HG03558 (cell line): Measurements from ENCODE around the gene PPP1R13L.

ENCODE experiments used
- ATAC-seq: cut with Tn5 transposase; IDR thresholded peaks from one replicate; pipeline ENCODE4 v1.9.1; 2021; ENCODE audit warnings: moderate number of reproducible peaks; ENCODE audit not compliant: unreplicated experiment; ENCODE audit errors: extremely low read depth

The PPP1R13L gene, protein sequence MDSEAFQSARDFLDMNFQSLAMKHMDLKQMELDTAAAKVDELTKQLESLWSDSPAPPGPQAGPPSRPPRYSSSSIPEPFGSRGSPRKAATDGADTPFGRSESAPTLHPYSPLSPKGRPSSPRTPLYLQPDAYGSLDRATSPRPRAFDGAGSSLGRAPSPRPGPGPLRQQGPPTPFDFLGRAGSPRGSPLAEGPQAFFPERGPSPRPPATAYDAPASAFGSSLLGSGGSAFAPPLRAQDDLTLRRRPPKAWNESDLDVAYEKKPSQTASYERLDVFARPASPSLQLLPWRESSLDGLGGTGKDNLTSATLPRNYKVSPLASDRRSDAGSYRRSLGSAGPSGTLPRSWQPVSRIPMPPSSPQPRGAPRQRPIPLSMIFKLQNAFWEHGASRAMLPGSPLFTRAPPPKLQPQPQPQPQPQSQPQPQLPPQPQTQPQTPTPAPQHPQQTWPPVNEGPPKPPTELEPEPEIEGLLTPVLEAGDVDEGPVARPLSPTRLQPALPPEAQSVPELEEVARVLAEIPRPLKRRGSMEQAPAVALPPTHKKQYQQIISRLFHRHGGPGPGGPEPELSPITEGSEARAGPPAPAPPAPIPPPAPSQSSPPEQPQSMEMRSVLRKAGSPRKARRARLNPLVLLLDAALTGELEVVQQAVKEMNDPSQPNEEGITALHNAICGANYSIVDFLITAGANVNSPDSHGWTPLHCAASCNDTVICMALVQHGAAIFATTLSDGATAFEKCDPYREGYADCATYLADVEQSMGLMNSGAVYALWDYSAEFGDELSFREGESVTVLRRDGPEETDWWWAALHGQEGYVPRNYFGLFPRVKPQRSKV

GRCh38 chr19:45404557-45405434 lies at the start of gene PPP1R13L:
TSS of gene PPP1R13L (minus strand) at chr19:45405069. CDS start at chr19:45398318, 6,751 bp downstream.
- no peak for ATAC-seq

GRCh38 chr19:45451850-45452387 lies 47.0 kb upstream of the PPP1R13L start:
- ATAC-seq, result no peak

DNA sequence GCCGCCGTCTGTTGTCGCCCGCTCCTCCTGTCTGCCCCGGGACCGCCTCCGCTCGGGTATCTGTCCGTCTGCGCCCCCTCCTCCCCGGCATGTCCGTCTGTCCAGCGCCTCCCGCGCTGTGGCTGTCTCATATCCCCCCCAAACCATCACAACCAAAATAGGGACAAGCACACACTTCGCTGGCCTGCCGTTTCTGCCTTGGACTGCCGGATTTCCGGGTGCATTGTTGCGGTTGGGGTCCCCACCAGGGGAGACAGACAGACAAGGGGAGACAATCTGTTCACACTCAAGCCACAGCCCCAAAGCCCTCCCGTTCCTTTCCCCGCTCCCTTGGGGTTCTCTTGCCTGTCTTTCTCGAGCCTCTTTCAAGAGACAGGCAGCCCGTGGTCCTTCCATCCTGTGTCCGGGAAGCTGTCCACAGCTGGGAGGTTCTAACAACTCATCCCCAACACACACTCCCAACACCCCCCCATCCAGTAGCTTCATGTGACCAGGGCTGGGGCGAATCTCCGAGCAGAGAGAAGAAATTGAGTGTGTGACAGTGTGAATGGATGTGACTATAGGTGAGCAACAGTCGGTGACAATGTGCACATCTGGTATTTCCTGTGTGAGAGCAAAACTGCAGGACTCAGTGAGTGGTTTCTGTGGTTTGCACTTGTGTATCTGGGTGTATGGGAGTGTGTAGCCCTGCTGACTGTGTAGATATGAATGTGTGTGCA lies 46.4 kb upstream of the PPP1R13L start:
- ATAC-seq, result no peak

- ATAC-seq, result no peak
Observed at GRCh38 chr19:45450012-45450333, 45.1 kb upstream of the PPP1R13L start.

DNA sequence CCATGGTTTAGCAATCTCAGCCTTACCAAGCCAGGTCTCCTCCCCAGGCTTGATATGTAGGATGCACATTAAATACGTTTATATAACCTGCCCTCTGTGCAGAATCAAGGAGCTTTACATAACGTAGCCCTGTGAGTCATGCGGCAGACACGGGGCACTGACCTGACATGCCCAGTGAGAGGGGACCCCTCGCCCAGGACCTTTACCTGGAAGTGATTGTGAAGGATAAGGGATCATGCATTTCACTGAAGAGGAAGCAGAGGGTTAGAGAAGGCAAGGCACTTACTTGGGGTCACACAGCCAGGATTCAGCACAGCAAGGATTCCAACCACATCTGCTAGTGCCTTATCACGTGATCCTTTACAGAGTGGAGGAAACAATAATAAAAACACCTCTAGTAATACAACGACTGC lies 44.0 kb upstream of the PPP1R13L start:
- no peak for ATAC-seq

DNA sequence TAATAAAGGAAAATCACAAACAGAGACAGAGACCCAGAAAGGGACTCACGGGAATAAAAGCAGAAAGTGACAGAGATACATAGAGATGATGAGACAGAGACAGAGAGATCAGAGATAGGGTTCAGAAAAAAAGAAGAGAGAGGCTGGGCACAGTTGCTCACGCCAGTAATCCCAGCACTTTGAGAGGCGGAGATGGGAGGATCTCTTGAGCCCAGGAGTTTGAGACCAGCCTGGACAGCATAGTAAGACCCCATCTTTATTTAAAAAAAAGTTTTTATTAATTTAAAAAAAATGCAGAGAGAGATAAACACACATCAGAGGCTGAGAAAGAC lies 43.5 kb upstream of the PPP1R13L start:
- ATAC-seq, result no peak

DNA sequence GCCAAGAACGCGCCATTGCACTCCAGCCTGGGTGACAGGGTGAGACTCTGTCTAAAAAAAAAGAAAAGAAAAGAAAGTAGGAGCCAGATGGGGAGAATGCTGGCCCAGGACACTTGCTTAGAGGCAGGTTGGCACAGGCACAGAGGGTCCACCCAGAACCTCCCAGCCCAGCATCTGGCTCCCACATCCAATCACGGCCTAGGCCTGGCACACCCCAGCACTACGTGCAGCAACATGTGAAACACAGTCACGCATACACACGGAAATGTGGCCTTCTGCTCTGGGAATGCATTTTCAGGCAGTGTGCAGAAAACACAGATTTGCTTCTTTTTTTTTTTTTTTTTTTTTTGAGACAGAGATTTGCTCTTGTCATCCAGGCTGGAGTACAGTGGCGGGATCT lies 42.1 kb upstream of the PPP1R13L start:
- ATAC-seq, result no peak

DNA sequence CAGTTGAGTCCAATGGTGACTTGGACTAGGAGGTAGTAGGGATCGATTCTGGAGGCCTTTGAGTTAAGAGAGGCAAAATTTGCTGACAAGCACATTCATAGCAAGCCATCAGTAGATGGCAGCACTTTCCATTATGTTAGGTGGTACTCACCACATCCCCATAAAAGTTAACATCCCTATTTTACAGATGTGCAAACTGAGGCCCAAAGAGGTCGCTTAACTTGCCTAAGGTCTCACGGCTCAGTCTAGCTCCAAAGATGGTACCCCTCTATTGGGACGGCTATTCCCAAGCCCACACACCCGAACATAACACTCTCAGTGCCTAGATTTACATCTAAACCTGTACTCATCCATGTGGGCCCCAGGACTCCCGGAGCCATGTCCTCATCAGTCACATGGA lies 41.4 kb upstream of the PPP1R13L start:
- no peak for ATAC-seq

GRCh38 chr19:45445139-45445538 lies 40.3 kb upstream of the PPP1R13L start:
- ATAC-seq, result no peak

- ATAC-seq, result no peak
Observed at GRCh38 chr19:45444318-45445041, 39.6 kb upstream of the PPP1R13L start.

DNA sequence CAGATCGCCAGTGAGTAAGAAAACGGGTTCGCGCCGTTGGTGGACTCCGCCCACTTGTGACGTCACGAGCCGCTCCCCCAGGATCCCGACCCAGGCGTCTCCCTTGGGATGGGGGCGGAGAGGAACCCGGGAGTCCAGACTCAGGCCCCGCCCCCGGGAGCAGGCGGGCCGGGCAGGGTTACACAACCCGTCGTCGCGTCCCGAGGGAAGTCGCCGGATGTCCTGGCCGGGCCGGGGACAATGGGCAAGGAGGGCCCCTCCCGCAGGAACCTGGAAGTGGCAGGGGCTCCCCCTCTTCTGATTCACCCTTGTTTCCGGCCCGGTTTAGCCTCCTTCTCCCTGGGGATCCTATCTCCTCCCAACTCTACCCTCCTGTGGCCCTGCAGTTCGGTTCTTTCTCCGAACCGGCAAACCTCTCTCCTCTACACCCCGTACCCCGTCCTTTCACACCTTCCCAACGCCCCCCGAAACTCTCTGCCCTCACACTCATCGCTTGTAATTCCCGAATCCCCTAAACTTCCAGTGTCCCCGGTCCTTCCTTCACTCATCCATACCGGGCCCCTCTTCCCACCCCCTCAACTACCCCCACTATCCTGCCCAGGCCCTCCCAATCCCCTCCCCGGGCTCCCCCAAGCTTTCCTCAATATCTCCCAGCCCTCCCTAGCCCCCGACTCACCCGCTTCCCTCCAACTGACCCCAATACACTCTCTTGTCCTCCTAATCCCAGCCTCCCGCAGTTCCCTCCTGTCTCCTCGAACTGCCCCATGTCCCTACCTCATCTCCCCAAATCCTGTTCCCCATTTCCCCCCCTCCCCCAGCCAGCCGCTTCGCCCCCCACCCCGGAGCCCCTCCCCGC lies 38.8 kb upstream of the PPP1R13L start:
- no peak for ATAC-seq

DNA sequence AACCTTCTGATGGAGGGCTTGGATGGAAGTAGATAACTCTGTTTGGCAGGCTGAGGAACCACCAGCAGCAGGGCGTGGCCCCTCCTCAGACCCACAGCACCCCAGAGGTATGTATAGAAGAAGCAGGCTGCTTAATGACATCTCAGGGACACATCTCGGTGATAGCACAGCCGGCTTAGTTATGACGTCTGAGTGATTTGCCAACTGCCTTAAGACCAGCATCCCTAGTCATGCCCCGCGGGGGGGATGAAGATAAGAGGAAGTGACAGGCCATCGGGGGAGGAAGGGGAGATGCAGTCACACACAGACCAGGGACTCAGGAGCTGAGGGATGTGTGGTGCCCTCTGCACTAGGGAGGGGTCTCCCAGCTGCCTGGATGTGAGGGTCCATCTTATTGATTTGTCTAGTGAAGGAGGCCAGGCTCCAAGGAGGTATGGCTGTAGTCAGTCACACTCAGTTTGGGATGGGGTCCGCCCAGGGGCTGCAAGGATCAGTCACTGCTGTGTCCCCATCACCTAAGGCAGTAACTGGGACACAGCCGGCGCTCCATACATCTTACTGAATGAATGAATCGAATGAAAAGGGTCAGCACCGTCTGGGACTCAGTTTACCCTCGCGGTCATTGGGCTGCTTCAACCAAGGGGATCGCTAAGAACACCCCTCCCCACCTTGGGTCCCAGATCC lies 38.1 kb upstream of the PPP1R13L start:
- ATAC-seq, result no peak

DNA sequence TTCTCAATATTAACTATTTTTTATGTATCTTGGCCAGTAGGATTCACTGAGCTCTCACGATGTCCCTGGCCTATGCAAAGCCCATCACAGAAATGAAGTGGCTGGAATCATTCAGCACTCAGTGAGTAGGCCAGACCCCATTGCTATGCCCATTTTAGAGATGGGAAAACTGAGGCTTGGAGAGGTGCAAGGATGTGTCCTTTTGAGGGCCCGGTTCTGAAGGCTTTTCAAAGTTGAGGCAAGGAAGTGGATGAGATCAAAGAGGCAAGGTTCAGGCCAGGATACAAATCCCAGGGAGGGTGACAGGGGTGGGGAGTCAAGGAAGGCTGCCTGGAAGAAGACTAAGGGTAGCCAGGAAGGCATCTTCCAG lies 37.5 kb upstream of the PPP1R13L start:
- no peak for ATAC-seq

DNA sequence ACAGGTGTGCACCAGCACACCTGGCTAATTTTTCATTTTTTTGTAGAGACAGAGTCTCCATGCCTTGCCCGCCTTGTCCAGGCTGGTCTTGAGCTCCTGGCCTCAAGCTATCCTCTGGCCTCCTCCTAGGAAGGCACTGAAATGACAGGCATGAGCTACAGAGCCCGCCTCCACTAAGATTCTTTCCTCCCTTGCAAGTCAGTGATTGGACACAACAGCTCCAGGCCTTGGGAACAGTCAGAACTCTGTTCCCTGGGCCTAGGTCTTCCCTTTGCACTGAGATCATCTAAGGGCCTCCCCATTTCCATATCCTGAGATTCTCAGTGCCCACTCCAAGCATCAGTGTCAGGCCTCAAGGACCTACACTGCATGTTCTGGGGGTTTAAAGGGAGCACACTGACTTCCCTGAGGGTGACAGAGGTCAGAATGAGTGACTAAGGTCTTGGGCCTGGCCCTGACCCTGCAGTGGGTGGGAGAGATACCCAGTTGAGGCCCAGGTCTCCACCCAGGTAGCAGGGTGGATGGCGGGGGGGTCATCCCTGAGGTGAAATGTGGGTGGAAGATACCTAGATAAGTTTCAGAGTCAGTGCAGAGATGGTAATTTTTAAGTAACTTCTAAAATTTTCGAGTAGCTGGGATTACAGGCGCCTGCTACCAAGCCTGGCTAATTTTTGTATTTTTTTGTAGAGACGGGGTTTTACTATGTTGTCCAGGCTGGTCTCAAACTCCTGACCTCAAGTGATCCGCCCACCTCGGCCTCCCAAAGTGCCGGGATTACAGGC lies 36.2 kb upstream of the PPP1R13L start:
- no peak for ATAC-seq

DNA sequence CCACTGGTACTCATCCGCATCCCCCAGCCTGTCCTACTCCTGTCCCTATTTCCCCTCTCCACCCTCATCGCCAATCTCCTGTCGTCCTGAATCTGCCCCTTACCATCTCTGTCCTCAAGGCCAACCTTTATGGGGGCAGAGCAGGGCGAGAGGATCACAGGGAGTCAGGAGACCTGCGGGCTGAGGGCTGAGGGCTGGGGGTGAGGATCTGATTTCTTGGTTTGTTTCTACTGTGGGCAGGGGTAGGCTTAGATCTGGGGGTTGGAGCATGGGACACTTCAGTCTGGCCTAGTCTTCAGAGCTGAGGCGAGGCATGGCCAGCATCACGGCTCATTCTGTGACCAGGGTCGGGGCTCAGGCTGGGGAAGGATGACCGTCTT lies 35.4 kb upstream of the PPP1R13L start:
- ATAC-seq, result no peak

- ATAC-seq, result no peak
Observed at GRCh38 chr19:45439569-45440258, 34.8 kb upstream of the PPP1R13L start.

- no peak for ATAC-seq
Observed at GRCh38 chr19:45439190-45439568, 34.3 kb upstream of the PPP1R13L start.
